ENCODE results near the gene AMN1.
"Not testable (repeated sequence)": the region's sequence is repeated elsewhere in the genome, so short reads cannot be mapped to it uniquely, and the experiment has no call there.

AMN1 gene

DNA sequence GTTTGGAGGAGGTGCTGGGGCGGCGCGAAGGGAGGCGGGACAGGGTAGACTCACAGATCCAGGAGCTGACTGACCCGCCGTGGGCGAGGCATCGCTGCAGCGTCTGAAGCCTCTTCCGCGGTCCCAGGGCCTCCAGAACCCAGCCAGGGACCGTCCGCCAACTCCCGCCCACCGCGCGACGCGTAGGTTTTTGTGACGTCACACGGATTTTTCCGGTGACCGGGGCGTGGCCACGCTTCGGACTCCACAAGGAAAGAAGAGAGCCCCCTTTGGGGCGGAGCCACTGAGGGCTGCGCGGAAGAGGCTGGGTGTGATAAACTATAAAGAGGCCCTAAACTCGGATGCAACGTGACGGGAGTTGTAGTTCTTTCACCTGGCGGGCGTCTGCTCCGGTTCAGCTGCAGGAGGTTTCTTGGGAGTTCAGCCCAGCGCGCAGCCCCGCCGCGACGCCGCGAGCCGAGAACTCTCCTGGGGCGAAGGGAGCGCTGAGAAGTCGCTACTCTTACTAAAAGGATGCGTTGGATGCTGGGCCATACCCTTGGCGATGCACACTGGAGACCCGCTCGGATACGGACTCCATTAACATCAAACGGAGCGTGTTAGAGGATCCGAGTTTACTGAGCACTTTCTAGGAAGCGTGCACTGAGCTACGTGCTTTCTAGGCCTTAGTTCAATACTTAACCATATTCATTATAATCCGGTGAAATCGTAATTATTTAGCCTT, at the start of gene AMN1:
Gene AMN1, minus strand, starts transcription at position 105 of the 724 bp plus-strand sequence. Its CDS starts 13 bp downstream, at position 92.
- DNase-seq (ENCODE audit: low read depth in 2 of 2): peak; percentile 96 to 99

- no peak for DNase-seq (ENCODE audit: low read depth in 2 of 2)
Measured at GRCh38 chr12:31773867-31774266, 45.0 kb upstream of the AMN1 start.

- DNase-seq (ENCODE audit: low read depth in 2 of 2): no peak
Measured at GRCh38 chr12:31773223-31773750, 44.5 kb upstream of the AMN1 start.

GRCh38 chr12:31772685-31773222, 43.9 kb upstream of the AMN1 start:
- no peak for DNase-seq (ENCODE audit: low read depth in 2 of 2)

DNA sequence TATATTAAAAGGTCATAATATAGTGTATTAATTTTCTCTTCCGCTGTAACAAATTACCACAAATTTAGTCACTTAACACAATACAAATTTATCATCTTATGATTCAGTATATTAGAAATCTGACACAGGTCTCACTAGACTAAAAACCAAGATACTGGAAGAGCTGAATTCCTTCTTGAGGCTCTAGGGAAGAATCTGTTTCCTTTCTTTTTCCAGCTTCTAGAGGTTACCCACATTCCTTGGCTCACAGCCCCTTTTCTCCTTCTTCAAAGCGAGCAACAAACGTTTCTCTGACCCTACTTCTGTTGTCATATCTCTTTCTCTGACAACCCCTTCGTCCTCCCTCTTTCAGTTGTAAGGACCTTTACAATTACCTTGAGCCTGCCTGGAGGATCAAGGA, 43.4 kb upstream of the AMN1 start:
- DNase-seq (ENCODE audit: low read depth in 2 of 2): no peak

GRCh38 chr12:31768046-31768445, 39.2 kb upstream of the AMN1 start:
- DNase-seq (ENCODE audit: low read depth in 2 of 2): no peak

DNA sequence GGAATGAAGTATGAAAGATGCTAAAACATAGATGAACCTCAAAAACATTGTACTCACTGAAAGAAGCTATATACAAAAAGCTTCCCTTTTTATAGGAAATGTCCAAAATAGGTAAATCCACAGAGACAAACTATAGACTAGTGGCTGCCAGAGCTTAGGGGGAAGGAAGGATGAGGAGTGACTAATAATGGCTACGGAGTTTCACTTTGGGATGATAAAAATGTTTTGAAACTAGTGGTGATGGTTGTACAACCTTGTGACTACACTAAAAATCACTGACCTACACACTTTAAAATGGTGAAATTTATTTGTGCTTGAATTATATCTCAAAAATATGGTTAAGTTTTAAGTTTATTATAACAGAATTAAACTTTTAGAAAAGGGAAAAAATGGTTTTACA, 37.1 kb upstream of the AMN1 start:
- DNase-seq (ENCODE audit: low read depth in 2 of 2): no peak

DNA sequence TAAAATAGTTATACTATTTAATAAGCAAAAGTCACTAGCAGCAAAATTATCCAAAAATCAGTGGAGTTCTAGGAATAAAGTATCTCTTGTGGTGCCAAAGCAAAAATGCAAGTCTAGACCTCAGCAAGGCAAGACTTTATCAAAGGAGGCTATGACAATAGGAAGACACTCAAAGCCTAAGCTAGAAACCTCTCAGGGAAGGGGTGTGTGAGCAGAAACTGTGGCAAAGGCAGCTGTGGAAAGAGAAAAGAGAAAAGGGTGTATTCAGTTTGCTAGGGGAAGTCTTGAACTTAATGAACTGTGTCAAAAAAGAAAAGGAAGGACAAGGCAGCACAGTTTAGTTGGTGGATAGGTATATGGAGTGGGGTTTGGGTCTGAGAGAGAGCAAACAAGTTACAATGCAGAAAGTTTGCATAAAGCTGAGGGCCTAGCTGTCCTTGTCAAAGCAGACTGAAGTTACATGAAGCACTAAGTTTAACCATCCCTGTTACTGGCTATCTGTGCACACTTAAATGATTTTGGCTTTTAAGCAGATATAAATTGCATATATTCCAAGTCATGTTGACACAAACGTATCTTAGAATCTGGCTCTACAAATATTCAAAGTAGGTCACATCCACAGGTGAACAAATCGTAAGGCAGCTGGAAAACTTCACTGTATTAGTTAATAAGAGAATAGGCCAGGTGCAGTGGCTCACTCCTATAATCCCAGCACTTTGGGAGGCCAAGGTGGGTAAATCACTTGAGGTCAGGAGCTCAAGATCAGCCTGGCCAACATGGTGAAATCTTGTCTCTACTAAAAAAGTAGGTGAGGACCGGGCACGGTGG, 31.0 kb upstream of the AMN1 start:
- DNase-seq (ENCODE audit: low read depth in 2 of 2): no peak

- DNase-seq (ENCODE audit: low read depth in 2 of 2): not testable (repeated sequence)
Measured at GRCh38 chr12:31758297-31758696, 29.5 kb upstream of the AMN1 start.

GRCh38 chr12:31756977-31757420, 28.2 kb upstream of the AMN1 start:
- no peak for DNase-seq (ENCODE audit: low read depth in 2 of 2)

DNA sequence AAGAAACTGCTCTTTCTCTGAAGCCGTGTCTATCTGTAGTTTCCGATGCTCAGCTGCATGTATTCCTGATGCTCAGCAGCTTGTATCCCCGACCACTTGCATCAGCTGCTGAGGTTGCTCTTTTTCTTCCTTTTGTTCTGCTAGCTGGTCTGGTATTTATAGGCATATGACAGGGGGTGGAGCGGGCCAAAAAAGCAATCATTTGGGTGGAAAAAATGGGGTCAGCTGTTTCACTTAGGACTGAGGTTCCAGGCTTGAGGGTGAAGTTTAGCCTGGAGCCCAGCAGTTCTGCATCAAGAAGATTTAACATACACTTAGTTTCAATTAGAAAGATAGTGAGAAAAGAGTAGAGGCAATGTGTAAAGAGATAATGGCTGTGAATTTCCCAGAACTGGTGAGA, 23.6 kb upstream of the AMN1 start:
- no peak for DNase-seq (ENCODE audit: low read depth in 2 of 2)

GRCh38 chr12:31751085-31751484, 22.3 kb upstream of the AMN1 start:
- DNase-seq (ENCODE audit: low read depth in 2 of 2): no peak

DNA sequence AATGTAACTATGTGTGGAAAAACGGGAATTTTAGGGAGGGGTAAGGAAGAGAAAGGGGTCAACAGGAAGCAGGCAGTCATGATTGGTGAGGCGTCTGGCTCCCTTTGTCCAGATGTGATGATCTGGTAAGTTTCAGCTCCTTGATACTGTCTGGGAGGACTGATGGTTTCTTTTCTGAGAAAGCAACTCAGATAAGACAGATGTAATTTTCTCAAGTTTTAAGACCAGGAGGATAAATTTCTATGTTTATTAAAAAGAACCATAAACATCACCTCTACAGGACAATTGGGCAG, 21.9 kb upstream of the AMN1 start:
- DNase-seq (ENCODE audit: low read depth in 2 of 2): no peak

GRCh38 chr12:31749024-31749704, 20.3 kb upstream of the AMN1 start:
- peak; percentile 24 to 46 for DNase-seq (ENCODE audit: low read depth in 2 of 2)

DNA sequence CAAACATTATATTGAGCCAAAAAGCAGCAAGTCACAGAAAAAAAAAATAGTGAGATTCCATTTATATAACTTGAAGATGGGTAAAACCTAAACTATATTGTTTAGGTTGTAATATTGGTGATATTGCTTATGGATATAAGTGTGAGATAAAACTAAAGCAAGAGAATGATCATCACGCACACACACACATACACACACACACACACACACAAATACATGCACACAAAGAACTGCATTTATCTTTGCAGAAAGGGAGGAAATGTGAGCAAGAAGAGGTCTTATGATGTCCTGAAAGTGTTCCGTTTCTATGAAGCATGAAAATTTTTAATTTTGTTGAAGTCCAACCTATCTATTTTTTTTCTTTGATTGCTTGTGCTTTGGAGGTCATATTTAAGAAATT, 16.4 kb upstream of the AMN1 start:
- no peak for DNase-seq (ENCODE audit: low read depth in 2 of 2)

GRCh38 chr12:31744363-31744762, 15.5 kb upstream of the AMN1 start:
- DNase-seq (ENCODE audit: low read depth in 2 of 2): not testable (repeated sequence)

- no peak for DNase-seq (ENCODE audit: low read depth in 2 of 2)
Measured at GRCh38 chr12:31742891-31743290, 14.1 kb upstream of the AMN1 start.

- DNase-seq (ENCODE audit: low read depth in 2 of 2): no peak
Measured at GRCh38 chr12:31740628-31741027, 11.8 kb upstream of the AMN1 start.

GRCh38 chr12:31737763-31738162, 8.9 kb upstream of the AMN1 start:
- DNase-seq (ENCODE audit: low read depth in 2 of 2): no peak

DNA sequence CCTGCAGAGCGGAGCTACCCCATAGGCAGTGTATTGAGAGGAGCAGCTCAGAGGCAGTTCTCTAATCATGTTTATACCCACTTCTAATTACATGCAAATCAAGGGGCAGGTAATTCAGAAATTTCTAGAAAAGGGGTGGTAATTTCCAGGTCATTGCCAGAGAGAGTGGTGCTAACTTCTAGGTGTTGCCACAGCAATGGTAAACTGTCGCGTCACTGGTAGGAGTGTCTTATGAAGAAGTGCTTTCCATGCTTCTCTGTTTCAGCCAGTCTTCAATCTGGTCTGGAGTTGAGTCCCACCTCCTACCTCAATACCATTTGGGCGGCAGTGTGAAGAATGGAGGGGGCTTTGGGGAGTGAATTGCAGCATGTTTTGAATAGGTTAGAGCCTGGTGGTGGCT, 8.5 kb upstream of the AMN1 start:
- DNase-seq (ENCODE audit: low read depth in 2 of 2): no peak

DNA sequence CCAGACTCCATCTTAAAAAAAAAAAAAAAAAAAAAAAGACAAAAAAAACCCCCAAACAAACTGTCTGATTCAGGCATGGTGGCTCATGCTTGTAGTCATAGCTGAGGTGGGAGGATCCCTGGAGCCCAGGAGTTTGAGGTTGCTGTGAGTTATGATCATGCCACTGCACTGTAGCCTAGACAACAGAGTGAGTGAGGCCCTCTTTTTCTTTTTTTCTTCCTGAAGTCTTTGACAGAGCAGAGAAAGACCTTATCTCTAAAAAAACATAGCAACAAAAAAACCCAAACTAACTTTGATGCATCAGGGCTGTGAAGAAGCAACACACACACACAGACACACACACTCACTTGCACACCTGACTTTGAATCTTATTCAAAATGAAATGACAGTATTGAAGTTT, 7.7 kb upstream of the AMN1 start:
- peak in 1 of 2 donors; percentile 43 for DNase-seq (ENCODE audit: low read depth in 2 of 2)
